ENCODE measurements around the gene ADCY9.

Gene ADCY9

GRCh38 chr16:4010225-4011158 is 105.8 kb downstream of the ADCY9 start:
- TF ChIP-seq MYC (IDR thresholded peaks at IDR 0.05; ENCODE audit: low read depth, low read length) (no peak), POLR2A (IDR thresholded peaks at IDR 0.05; ENCODE audit: extremely low read depth, insufficient read length) (no peak), MAX (IDR thresholded peaks at IDR 0.05; ENCODE audit: low read depth, low read length) (no peak), CTCF (IDR thresholded peaks at IDR 0.05; ENCODE audit: low read depth, low read length) (no peak)
- DNase-seq (ENCODE audit: low read depth), result no peak
- H3K4me3 ChIP-seq (ENCODE audit: low read depth, low read length), result no peak overlapping the region

GRCh38 chr16:4009177-4009576 is 107.1 kb downstream of the ADCY9 start:
- no peak overlapping the region for H3K4me3 ChIP-seq (ENCODE audit: low read depth, low read length)
- no peak for TF ChIP-seq MAX (IDR thresholded peaks at IDR 0.05; ENCODE audit: low read depth, low read length)
- no peak for TF ChIP-seq CTCF (IDR thresholded peaks at IDR 0.05; ENCODE audit: low read depth, low read length)
- no peak for DNase-seq (ENCODE audit: low read depth)

DNA sequence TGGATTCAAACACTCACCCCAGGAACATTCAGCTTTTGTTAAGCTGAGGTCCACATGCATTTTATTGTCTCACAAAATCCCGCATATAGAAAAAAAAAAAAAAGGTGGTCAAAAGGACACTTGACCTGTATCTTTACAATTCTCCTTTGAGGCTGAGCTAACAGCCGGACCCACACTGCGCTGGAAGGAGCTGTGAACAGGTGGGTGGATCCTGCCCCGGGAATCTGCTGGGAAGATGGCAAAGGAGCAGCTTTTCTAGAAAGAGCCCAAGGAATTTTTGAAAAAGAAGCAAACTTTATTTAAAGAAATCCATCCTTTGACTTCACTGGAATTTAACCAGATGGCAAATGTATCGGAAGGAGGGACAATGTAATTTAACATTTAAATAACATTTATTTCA is 108.1 kb downstream of the ADCY9 start:
- no peak for DNase-seq (ENCODE audit: low read depth)
- no peak for TF ChIP-seq MAX (IDR thresholded peaks at IDR 0.05; ENCODE audit: low read depth, low read length)
- TF ChIP-seq CTCF (IDR thresholded peaks at IDR 0.05; ENCODE audit: low read depth, low read length), result no peak
- TF ChIP-seq MYC (IDR thresholded peaks at IDR 0.05; ENCODE audit: low read depth, low read length), result no peak
- TF ChIP-seq POLR2A (IDR thresholded peaks at IDR 0.05; ENCODE audit: extremely low read depth, insufficient read length), result no peak
- no peak overlapping the region for H3K4me3 ChIP-seq (ENCODE audit: low read depth, low read length)

- TF ChIP-seq CTCF (IDR thresholded peaks at IDR 0.05; ENCODE audit: low read depth, low read length) (no peak), MAX (IDR thresholded peaks at IDR 0.05; ENCODE audit: low read depth, low read length) (no peak), POLR2A (IDR thresholded peaks at IDR 0.05; ENCODE audit: extremely low read depth, insufficient read length) (no peak), MYC (IDR thresholded peaks at IDR 0.05; ENCODE audit: low read depth, low read length) (no peak)
- no peak for DNase-seq (ENCODE audit: low read depth)
- no peak overlapping the region for H3K4me3 ChIP-seq (ENCODE audit: low read depth, low read length)
Measured at GRCh38 chr16:4006397-4006999, 109.7 kb downstream of the ADCY9 start.

GRCh38 chr16:4005731-4006130 is 110.5 kb downstream of the ADCY9 start:
- no peak overlapping the region for H3K4me3 ChIP-seq (ENCODE audit: low read depth, low read length)
- no peak for DNase-seq (ENCODE audit: low read depth)
- TF ChIP-seq MAX (IDR thresholded peaks at IDR 0.05; ENCODE audit: low read depth, low read length) (no peak), CTCF (IDR thresholded peaks at IDR 0.05; ENCODE audit: low read depth, low read length) (no peak), POLR2A (IDR thresholded peaks at IDR 0.05; ENCODE audit: extremely low read depth, insufficient read length) (no peak)
